ENCODE measurements around the gene HTR3E.

DNA sequence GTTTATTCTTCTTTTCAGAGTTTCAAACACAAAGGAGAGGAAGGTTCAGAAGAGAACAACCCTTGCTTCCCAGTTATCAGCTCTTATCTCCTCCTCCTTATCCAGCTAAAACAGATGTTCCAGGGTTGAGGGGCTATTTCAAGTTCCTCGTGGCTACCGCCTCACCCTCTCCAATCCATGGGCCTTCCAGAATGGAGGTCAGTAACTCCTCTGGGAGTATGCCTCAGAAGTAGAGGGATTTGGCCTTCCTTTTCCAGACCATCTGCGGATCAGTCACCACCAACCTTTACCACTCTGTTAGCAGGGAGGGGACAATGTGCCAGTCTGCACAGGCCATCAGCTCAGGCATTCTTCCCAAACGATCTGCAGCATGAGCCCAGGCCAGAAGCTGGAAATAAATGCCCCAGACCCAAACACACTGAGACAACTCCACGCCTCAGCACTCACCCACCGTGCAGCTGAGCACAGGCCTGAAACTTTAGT lies 29.2 kb upstream of the HTR3E start:
- TF ChIP-seq CTCF (IDR thresholded peaks at IDR 0.05; ENCODE audit: insufficient read depth, low read length, poor library complexity, severe bottlenecking) (no peak), EZH2phosphoT487 (conservative IDR thresholded peaks at IDR 0.05; ENCODE audit: low read length) (no peak)
